ENCODE measurements around the gene SCD. TPM values are rescaled to one million over a fixed set of nuclear protein-coding genes. Genes with fewer than 3 reads are reported as not detected.
"Not testable (repeated sequence)": the region's sequence is repeated elsewhere in the genome, so short reads cannot be mapped to it uniquely, and the experiment has no call there.

Gene SCD
- total RNA-seq, 2 donors from 2014 or later: 159 to 513 TPM

DNA sequence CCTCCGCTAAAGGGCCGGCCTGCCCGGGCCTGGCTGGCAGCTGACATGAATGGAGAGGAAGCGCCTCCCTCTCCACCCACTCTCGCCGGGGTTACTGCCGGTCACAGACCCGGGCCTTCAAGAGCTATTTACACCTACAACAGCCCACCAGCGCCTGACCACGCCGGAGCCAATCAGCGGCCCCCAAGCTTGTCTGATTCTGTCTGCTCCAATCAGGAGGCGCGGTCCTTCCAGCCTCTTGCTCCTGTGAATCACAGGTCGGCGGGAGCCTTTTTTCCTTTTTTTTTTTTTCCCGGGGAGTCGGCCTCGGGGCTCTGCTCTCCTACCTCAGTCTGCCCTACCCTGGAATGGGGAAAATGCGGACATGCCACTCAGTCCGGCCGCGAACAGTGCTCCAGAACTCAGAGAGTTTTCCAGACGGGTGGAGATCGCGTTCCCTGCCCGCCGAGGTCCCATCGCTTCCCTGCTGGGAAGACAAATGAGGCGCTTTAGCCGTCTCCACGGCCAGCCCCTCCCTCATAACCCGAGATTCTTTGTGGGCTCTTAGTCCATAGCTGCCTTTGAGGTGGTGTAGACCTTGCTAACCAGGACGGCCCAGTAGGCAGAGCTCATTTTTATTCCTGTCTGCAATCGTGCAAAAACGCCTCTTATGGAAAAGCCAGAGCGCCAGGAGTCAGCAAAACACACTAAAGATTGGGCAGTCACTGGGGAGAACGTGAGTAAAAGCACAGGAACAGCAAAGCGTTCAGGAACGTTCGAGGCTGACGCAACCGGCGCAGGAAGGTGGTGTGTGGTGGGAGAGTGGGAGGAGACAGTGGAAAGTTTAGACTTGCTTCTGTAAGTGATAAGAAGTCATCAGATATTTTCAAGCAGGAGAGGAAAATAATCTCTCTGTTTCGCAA, 26.5 kb downstream of the SCD start:
- TF ChIP-seq, protein P1, sequence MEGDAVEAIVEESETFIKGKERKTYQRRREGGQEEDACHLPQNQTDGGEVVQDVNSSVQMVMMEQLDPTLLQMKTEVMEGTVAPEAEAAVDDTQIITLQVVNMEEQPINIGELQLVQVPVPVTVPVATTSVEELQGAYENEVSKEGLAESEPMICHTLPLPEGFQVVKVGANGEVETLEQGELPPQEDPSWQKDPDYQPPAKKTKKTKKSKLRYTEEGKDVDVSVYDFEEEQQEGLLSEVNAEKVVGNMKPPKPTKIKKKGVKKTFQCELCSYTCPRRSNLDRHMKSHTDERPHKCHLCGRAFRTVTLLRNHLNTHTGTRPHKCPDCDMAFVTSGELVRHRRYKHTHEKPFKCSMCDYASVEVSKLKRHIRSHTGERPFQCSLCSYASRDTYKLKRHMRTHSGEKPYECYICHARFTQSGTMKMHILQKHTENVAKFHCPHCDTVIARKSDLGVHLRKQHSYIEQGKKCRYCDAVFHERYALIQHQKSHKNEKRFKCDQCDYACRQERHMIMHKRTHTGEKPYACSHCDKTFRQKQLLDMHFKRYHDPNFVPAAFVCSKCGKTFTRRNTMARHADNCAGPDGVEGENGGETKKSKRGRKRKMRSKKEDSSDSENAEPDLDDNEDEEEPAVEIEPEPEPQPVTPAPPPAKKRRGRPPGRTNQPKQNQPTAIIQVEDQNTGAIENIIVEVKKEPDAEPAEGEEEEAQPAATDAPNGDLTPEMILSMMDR (IDR thresholded peaks at IDR 0.05): no peak
- Histone ChIP-seq H3K27me3 (no peaks in the 10 kb centered on the region), H3K27ac (peak overlapping the region; percentile 98), H3K9ac (ENCODE audit: low read depth in 2 of 2, low read length in 2 of 2) (peak overlapping the region; percentile 75 to 92), H3K36me3 (no peaks in the 10 kb centered on the region), H3K4me3 (peak overlapping the region; percentile 49), H3K9me3 (no peaks in the 10 kb centered on the region), H3K4me1 (no peaks in the 10 kb centered on the region)
- DNase-seq: peak; percentile 99
- intact Hi-C loops (cut with DNase I): no loop called here

DNA sequence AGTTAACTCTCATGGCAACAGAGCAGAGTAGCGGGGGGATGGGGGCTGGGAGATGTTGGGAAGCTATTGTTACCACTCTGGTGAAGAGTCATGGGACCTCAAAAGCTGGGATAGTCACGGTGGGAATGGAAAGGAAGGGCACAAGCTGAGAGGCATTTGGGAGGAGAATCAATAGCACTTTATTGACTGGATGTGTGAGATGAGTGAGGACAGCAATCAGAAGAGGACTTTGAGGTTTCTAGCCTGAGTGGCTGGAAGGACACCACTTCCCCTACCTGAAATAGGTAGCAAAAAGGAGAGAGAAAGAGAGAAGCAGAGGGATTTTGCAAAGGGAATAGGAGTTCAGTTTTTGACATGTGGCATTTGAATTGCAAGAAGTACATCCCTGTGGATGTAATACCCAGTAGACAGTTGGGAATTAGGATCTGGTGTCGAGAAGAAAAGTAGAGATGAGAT, 27.2 kb downstream of the SCD start:
- Histone ChIP-seq H3K4me1 (no peaks in the 10 kb centered on the region), H3K4me3 (peak overlapping the region; percentile 49), H3K9ac (ENCODE audit: low read depth in 2 of 2, low read length in 2 of 2) (peak overlapping the region; percentile 75 to 92), H3K27me3 (no peaks in the 10 kb centered on the region), H3K36me3 (no peaks in the 10 kb centered on the region), H3K9me3 (no peaks in the 10 kb centered on the region), H3K27ac (peak overlapping the region; percentile 98)
- TF ChIP-seq, protein P1 (IDR thresholded peaks at IDR 0.05): no peak
- intact Hi-C loops (cut with DNase I): no loop called here
- no peak for DNase-seq

DNA sequence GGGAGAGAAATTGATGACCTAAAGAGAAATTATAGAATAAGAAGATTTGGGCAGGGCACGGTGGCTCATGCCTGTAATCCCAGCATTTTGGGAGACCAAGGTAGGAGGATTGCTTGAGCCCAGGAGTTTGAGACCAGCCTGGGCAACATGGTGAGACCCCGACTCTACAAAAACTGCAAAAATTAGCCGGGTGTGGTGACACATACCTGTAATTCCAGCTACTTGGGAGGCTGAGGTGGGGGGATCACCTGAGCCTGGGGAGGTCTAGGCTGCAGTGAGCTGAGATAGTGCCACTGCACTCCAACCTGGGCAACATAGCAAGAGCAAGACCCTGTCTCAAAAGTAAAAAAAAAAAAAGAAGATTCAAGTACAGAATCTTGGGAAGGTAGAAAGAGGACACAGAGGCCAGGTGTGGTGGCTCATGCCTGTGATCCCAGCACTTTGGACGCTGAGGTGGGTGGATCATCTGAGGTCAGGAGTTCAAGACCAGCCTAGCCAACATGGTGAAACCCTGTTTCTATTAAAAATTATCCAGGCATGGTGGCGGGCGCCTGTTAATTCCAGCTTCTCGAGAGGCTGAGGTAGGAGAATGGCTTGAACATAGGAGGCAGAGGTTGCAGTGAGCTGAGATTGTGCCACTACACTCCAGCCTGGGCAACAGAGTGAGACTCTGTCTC, 27.8 kb downstream of the SCD start:
- H3K27me3 ChIP-seq; H3K9me3 ChIP-seq; H3K4me1 ChIP-seq; H3K36me3 ChIP-seq; intact Hi-C loops (cut with DNase I): not testable (repeated sequence)
- H3K4me3 ChIP-seq: peak overlapping the region; percentile 49
- H3K9ac ChIP-seq (ENCODE audit: low read depth in 2 of 2, low read length in 2 of 2): peak overlapping the region; percentile 75 to 92
- DNase-seq: peak; percentile 50
- H3K27ac ChIP-seq: peak overlapping the region; percentile 98

DNA sequence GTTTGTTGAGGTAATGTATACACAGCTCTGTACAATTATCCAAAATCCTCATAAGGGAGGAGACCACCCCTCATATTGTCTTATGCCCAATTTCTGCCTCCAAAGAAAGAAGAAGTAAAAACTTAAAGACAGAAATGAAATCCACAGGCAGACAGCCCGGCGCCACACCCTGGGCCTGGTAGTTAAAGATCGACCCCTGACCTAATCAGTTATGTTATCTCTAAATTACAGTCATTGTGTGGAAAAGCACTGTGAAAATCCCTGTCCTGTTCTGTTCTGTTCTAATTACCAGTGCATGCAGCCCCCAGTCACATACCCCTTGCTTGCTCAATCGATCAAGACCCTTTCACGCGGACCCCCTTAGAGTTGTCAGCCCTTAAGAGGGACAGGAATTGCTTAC, 29.6 kb downstream of the SCD start:
- H3K9me3 ChIP-seq; H3K9ac ChIP-seq (ENCODE audit: low read depth in 2 of 2, low read length in 2 of 2); H3K36me3 ChIP-seq; intact Hi-C loops (cut with DNase I); H3K4me3 ChIP-seq; H3K27me3 ChIP-seq; H3K4me1 ChIP-seq: not testable (repeated sequence)
- DNase-seq: peak; percentile 32
- peak overlapping the region; percentile 35 for H3K27ac ChIP-seq

DNA sequence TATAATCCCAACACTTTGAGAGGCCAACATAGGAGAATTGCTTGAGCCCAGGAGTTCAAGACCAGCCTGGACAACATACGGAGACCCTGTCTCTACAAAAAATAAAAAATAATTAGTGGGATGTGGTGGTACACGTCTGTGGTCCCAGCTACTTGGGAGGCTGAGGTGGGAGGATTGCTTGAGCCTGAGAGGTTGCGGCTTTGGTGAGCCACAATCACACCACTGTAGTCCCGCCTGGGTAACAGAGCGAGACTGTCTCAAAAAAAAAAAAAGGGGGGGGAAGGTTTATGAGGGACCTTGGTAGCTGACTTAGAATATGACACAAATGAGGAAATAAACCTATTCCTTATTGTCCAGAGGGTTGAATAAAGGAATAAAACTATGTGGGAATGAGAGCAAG, 30.8 kb downstream of the SCD start:
- Histone ChIP-seq H3K9me3 (no peaks in the 10 kb centered on the region), H3K9ac (ENCODE audit: low read depth in 2 of 2, low read length in 2 of 2) (no peak overlapping the region), H3K4me1 (no peaks in the 10 kb centered on the region), H3K4me3 (no peak overlapping the region), H3K27ac (peak overlapping the region; percentile 35), H3K27me3 (no peaks in the 10 kb centered on the region), H3K36me3 (no peaks in the 10 kb centered on the region)
- TF ChIP-seq, protein P1 (IDR thresholded peaks at IDR 0.05): no peak
- intact Hi-C loops (cut with DNase I): no loop called here
- DNase-seq: no peak

- Histone ChIP-seq H3K9ac (ENCODE audit: low read depth in 2 of 2, low read length in 2 of 2) (no peak overlapping the region), H3K36me3 (no peaks in the 10 kb centered on the region), H3K4me1 (no peaks in the 10 kb centered on the region), H3K9me3 (no peaks in the 10 kb centered on the region), H3K27ac (no peak overlapping the region), H3K4me3 (no peak overlapping the region), H3K27me3 (no peaks in the 10 kb centered on the region)
- intact Hi-C loops (cut with DNase I): no loop called here
- TF ChIP-seq, protein P1 (IDR thresholded peaks at IDR 0.05): no peak
- DNase-seq: no peak
Observed at GRCh38 chr10:100380400-100380799, 33.4 kb downstream of the SCD start.

Data from colonic mucosa (tissue), 4 donors.